Measurements from ENCODE around the gene VARS2.

Gene VARS2

GRCh38 chr6:30931969-30932645 is 18.1 kb downstream of the VARS2 start, which contains the start of gene SFTA2:
SFTA2 (minus strand) TSS chr6:30932170; CDS start chr6:30932096, 74 bp downstream.
- no peak for DNase-seq

DNA sequence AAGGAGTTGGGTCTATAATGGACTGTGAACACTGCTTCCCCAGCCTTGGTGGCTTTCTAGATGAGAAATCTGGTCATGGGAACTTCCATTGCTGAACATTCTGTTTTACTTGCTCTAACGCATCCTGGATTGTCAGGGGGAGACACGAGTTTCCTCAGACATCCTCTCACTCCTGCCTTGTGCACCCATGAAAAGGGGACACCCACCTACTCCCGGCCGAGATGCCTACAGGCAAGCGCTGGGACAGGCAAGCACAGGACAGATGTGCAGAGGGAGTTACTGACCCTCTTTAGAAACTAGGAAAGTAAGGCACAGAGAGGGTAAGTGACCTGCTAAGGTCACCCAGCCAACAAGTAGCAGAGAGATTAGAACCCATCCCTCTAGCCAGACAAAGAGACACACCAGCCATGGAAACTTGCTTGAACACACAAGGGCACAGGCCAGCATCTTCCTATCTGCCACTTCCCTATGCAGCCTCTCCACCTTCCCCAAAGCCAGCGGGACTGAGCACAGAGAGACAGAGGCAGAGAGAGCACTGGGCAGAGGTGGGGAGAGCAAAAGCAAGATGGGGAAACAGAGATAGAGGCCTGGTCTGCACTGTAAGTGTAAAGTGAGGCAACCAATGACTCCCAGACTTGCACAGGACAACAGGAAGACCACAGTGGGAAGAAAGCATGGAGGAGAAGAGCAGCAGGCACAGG is 18.8 kb downstream of the VARS2 start:
- no peak for DNase-seq

GRCh38 chr6:30935018-30935417 is 21.0 kb downstream of the VARS2 start:
- DNase-seq = no peak

DNA sequence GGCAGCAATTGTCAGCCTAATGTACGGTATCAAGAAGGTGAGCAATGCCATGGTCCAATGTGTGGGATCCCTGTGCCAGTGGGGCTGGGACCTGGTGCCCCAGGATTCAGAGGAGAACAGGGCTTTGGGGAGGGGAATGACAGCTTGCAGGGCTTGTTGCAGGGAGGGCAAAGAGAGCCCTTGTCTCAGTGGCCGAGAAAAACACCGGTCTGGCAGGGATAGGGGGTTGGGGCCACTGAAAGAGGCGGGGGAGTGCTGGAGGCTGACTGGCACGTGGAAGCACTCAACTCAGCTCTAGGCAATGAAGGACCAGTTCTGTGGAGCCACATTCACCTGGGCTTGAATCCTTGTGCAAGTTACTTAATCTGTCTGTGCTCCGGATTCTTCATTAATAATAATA is 23.2 kb downstream of the VARS2 start:
- DNase-seq = no peak

GRCh38 chr6:30938730-30939129 is 24.7 kb downstream of the VARS2 start:
- no peak for DNase-seq

DNA sequence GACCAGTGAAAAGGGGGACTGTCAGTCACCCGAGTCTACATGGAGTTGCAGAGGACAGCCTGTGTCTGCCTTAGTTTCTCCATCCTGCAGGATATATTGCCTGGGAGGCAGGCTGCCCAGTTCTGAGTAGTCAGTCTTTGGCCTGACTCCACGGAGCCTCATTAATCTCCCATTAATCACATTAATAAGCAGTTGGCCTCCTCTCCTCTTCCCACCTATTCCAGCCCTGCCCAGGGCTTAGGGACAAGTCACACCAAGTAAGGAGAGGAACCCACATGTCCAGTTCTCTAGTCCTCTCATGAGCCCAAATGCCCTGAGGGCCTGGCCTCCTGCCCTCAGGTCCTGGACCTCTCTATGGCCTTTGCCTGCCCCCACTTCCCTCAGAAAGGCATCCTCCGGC is 25.4 kb downstream of the VARS2 start:
- DNase-seq = no peak

DNA sequence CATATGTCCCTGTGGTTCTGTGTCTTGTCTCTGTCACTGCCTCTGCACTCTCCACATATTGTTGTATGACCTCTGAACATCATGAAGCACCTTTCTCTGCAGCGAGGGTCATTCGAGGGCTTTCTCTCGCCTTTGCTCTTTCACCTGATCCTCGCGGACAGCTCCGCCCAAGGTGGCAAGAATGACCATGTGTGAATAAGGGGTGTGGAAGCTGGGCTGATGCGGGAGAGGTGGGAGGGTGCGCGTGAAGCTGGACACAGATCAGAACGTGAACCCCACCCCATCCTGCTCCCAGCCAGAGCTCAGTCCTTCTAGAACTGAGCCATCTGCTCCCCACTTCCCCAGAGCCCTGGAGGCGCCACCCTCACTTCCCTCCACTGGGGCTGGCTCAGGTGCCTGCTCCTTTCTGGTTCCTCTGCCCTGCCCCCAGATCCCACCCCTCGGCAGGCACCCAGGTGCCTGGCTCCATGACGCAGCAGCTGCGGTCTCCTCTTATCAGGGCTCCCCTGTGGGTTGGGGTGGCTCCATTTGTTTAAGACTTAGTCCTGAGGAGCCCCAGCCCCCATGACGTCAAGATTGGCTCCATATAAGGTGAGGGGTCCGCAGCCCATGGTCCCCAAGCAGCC is 26.4 kb downstream of the VARS2 start, which contains the start of gene MUCL3:
Gene MUCL3, plus strand, starts transcription at position 613 of the 626 bp plus-strand sequence. CDS start 27 bp downstream, outside the sequence.
- no peak for DNase-seq

DNA sequence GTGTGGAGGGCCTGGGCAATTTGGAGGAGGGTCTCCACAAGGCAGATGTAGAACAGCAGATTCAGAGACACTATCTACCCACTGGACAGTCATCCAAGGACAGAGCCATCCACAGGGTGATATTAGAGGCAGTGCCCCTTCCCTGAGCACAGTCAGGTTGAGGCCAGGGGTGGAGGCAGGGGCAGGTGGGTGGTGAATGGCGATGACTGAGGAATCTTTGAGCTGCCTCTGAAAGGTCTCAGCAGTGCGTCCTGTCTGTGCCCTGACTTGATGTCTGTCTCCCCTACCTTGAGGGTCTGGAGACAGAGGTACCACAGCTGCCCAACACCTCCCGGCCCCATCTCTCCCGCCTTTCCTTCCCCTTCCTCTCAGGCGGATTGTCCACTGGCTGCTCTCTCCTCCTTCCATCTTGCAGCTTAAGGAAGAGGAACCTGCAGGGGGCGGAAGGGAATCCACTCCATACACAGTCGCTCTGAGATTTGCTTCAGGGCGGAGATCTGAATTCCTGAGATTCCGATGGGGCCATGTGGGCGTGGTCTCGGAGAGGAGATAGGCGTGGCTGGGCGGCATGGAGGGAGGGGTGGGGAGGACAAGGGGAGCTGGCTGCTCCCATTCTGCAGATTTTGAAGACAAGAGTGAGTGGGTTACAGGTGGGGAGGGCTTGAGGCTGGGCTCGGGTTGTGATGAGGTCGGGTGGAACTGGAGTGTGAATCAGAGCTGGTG is 28.5 kb downstream of the VARS2 start:
- peak; percentile 56 for DNase-seq

- DNase-seq = no peak
Observed at GRCh38 chr6:30944051-30944450, 30.0 kb downstream of the VARS2 start.

DNA sequence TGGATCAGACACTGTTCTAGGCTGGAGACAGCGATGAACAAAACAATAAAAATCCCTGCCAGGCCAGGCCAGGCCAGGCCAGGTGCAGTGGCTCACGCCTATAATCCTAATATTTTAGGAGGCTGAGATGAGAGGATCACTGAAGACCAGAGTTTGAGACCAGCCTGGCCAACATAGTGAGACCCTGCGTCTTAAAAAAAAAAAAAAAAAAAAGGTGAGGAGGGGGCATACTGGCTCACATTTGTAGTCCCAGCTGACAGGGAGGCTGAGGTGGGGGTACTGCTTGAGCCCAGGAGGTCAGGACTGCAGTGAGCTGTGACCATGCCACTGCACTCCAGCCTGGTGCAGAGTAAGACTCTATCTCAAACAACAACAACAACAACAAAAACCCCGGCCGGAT is 31.2 kb downstream of the VARS2 start:
- DNase-seq = no peak

- DNase-seq = no peak
Observed at GRCh38 chr6:30947231-30947630, 33.2 kb downstream of the VARS2 start.

- DNase-seq = no peak
Observed at GRCh38 chr6:30948811-30949210, 34.8 kb downstream of the VARS2 start.

GRCh38 chr6:30951907-30952469 is 38.0 kb downstream of the VARS2 start:
- no peak for DNase-seq

DNA sequence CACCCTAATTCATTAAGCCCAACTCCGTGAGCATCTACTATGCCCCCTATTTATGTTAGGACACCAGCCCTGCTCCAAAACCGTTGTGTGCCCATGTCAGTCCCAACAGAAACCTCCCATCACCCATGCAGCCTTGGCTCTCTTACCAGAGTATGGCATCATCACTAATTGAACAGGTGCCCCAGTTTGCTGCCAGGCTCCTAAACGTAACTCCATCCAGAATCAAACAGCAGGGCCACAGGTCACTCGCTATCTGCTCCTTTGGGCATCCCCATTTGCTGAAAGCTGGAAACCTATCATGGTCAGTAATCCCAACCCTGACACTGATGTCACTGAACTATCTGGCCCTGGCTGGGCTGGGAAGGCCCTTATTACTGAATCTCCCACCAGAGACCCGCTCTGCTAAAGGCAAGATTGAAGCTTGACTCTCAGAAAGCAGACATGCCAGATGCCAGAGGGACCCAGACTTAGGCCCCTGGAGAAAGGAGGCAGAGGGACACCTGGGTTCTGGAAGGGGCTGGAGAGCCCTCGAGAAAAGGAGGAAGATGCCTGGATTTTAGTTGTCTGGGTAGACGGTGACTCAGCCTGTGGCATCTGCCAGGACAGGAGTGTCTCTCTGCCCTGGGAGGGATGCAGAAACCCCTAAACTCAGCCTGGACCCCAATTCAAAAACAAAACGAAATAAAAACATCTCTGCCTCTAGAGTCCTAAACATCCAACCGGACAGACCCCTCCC is 40.8 kb downstream of the VARS2 start:
- no peak for DNase-seq

DNA sequence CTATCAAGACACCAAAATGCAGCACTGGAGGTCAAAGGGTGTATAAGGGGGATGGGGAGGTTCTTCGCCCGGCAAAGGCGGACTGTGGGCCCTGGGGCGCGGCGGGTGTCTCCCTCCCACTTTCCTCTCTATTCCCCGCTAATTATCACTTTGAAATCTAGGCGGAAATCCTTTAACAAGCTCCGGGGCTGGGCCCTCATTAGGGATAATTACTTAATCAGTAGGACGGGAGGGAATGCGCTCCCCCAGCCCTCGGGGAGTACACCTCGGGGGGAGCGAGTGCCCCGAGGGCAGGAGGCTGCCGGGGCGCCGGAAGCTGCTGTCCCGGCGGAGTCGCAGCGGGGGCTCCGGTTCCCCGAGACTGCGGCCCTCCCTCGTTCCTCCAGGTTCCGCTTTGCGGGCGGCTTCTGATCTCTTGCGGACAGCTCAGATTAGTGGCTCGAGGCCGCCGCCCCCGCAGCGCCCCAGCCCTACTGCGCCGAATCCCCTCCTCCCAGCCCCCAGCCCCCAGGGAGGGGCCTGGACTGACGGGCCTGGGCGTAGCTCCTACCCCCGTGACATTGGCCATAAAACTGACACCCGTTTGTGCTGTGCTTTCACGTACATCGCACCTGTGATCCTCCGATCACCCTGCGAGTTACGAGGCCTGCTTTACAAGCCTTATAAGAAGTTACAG is 41.5 kb downstream of the VARS2 start:
- peak; percentile 60 for DNase-seq

- DNase-seq = no peak
Observed at GRCh38 chr6:30957716-30958115, 43.7 kb downstream of the VARS2 start.

- DNase-seq = no peak
Observed at GRCh38 chr6:30960907-30961673, 47.1 kb downstream of the VARS2 start.

GRCh38 chr6:30962716-30963115 is 48.7 kb downstream of the VARS2 start:
- DNase-seq = no peak

GRCh38 chr6:30963641-30964040 is 49.6 kb downstream of the VARS2 start:
- no peak for DNase-seq

DNA sequence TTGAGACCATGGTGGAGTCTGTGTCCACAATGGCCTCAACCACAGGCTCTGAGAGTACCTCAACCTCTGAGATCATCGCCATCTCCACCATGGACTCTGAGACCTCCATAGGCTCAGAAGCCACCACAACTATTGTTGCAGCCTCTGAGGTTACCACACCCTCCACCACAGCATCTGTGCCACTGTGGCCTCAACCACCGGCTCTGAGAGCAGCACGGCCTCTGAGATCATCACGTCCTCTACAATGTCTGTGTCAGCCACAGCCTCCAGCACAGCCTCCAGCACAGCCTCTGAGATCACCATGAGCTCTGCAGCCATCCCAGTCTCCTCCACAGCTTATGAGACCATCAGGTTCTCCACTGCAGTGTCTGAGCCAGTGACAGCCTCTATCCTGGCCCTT is 50.0 kb downstream of the VARS2 start:
- DNase-seq = no peak

DNA sequence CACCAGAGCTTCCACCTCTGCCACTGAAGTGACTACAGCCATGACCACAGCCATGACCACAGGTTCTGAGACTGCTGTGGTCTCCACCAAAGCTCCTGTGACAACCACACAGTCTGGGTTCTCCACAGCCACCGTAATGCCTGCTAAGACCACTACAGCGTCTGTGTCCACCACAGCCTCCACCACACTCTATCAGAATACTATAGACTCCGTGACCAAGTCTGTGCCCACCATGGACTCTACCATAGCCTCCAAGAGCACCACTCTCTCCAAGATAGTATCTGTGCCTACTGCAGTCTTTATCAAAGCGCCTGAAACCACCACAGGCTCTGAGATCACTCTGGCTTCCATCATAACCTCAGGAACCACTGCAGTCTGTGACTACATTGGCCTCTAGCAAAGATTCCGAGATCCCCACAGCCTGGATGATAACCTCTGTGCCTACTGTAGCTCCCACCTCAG is 51.1 kb downstream of the VARS2 start:
- no peak for DNase-seq

Measured in right hindlimb (tissue), 1 donor.